Testis (tissue), 2 donors: ENCODE data around the gene HLCS.

Experiments
- CTCF ChIP-seq, 3 experiments: fragments of 450-650 bp in 2 of 3; fragments of 200-600 bp in 1 of 3; sonication (generic) in 1 of 3; IDR thresholded peaks; one replicate each; pipeline ENCODE4 v1.5.1; 2016 to 2019; ENCODE audit warnings: antibody characterized with exemption in 3 of 3, mild to moderate bottlenecking in 2 of 3, moderate library complexity in 1 of 3
- POLR2A ChIP-seq: fragments of 450-650 bp; IDR thresholded peaks from one replicate; pipeline ENCODE4 v1.6.1; 2017; ENCODE audit warnings: antibody characterized with exemption, mild to moderate bottlenecking, moderate library complexity

- TF ChIP-seq CTCF (IDR thresholded peaks at IDR 0.05): no peak
- no peak for TF ChIP-seq POLR2A
Observed at GRCh38 chr21:36729310-36729970, 237.0 kb downstream of the HLCS start.
